K562 (cell line): ENCODE measurements around the gene RNF44. TPM values are rescaled to one million over a fixed set of nuclear protein-coding genes. Genes with fewer than 3 reads are reported as not detected.

Source experiments
- ATAC-seq: fragments of 200-7000 bp; cut with Tn5 transposase; 3 replicates; pipeline ENCODE4 v1.9.1; 2020; ENCODE audit warnings: moderate library complexity
- BruUV-seq: library from RNA; stranded (reverse); fragments of 400-500 nt; replicated peaks from 2 replicates; lab custom pipeline; 2021; lab: Mats Ljungman, UMichigan
- CTCF ChIA-PET: fragments of 300-600 bp; formaldehyde crosslinking; extraction: SDS; loops from one replicate; lab custom pipeline; 2021; ENCODE audit warnings: low intra/inter-chr PET ratio; lab: Yijun Ruan, JAX
- POLR2A ChIA-PET: fragments of 300-600, 350-650 bp; sonication (Branson Sonifier 250); formaldehyde crosslinking; extraction: SDS; loops from one replicate; lab custom pipeline; 2021; ENCODE audit warnings: antibody characterized with exemption, inconsistent platforms; lab: Yijun Ruan, JAX
- DNase-seq, 4 experiments: peaks; one replicate each; pipeline versions ENCODE4 v3.0.0 to v3.0.0-alpha.2; 2011 to 2018; ENCODE audit warnings: low spot score in 3 of 4, mixed read lengths in 3 of 4; ENCODE audit errors: extremely low read depth in 1 of 4
- FAIRE-seq: peaks from 2 replicates; lab custom pipeline; 2011; peaks lifted over from hg19 to GRCh38; lab: Jason Lieb, UNC
- H2AFZ ChIP-seq: 2 replicates; pipeline ENCODE4 v1.6.0; 2011; ENCODE audit warnings: low read depth, low read length, control low read depth, inconsistent platforms
- H3K27ac ChIP-seq: fragments of 200-600 bp; 3 replicates; pipeline ENCODE4 v1.8.0; 2011; ENCODE audit warnings: low read depth, mild to moderate bottlenecking, control low read depth, inconsistent platforms, low read length, moderate library complexity, mixed read lengths; ENCODE audit errors: extremely low read depth
- H3K27me3 ChIP-seq, 2 experiments: fragments of 300-600 bp in 1 of 2; 2 replicates in 1 of 2; 3 replicates in 1 of 2; pipeline versions ENCODE4 v1.6.0 to v1.8.0; 2011; ENCODE audit warnings: inconsistent platforms in 2 of 2, low read length in 2 of 2, mild to moderate bottlenecking in 1 of 2, mixed read lengths in 1 of 2, moderate library complexity in 1 of 2; ENCODE audit not compliant: control insufficient read depth in 2 of 2, insufficient read depth in 2 of 2
- H3K36me3 ChIP-seq: fragments of 300-600 bp; 3 replicates; pipeline ENCODE4 v1.8.0; 2011; ENCODE audit warnings: mild to moderate bottlenecking, low read length, inconsistent platforms; ENCODE audit not compliant: control insufficient read depth, insufficient read depth
- H3K4me1 ChIP-seq, 2 experiments: fragments of 200-600 bp in 1 of 2; replicated peaks in 1 of 2; 2 replicates in 1 of 2; 3 replicates in 1 of 2; pipeline versions ENCODE4 v1.5.1 to v1.8.0; 2011; ENCODE audit warnings: inconsistent platforms in 2 of 2, low read length in 2 of 2, mild to moderate bottlenecking in 1 of 2, mixed read lengths in 1 of 2, moderate library complexity in 1 of 2; ENCODE audit not compliant: control insufficient read depth in 2 of 2, insufficient read depth in 2 of 2
- H3K4me2 ChIP-seq: 2 replicates; pipeline ENCODE4 v1.6.1; 2011; ENCODE audit warnings: low read length, control low read depth, inconsistent platforms, mixed read lengths; ENCODE audit not compliant: insufficient read depth
- H3K4me3 ChIP-seq: fragments of 200-600 bp; sonication (generic), shearing (Covaris generic); 2 replicates; pipeline ENCODE4 v1.5.1; 2016; ENCODE audit warnings: control low read depth, inconsistent platforms
- H3K79me2 ChIP-seq: fragments of 200-600 bp; 3 replicates; pipeline ENCODE4 v1.8.0; 2011; ENCODE audit warnings: low read length, inconsistent platforms; ENCODE audit not compliant: control insufficient read depth, insufficient read depth
- H3K9ac ChIP-seq, 2 experiments: 2 replicates each; pipeline versions ENCODE4 v1.6.0 to v1.6.1; 2011; ENCODE audit warnings: low read depth in 2 of 2, low read length in 2 of 2, control low read depth in 1 of 2, inconsistent platforms in 1 of 2, mild to moderate bottlenecking in 1 of 2, mixed read lengths in 1 of 2; ENCODE audit not compliant: insufficient read depth in 1 of 2
- H3K9me1 ChIP-seq: one replicate; pipeline ENCODE4 v1.6.0; 2011; ENCODE audit warnings: inconsistent platforms, mild to moderate bottlenecking, low read length, moderate library complexity; ENCODE audit not compliant: control insufficient read depth, insufficient read depth
- H3K9me3 ChIP-seq: replicated peaks from 2 replicates; pipeline ENCODE4 v1.5.1; 2011; ENCODE audit warnings: low read depth, low read length, inconsistent platforms; ENCODE audit not compliant: control insufficient read depth, insufficient read depth
- H4K20me1 ChIP-seq: replicated peaks from 2 replicates; pipeline ENCODE4 v1.6.1; 2011; ENCODE audit warnings: low read length, inconsistent platforms, mixed read lengths; ENCODE audit not compliant: control insufficient read depth, insufficient read depth
- ADNP ChIP-seq: fragments of 200-800 bp; sonication (Bioruptor generic); IDR thresholded peaks from 2 replicates; pipeline ENCODE4 v1.6.1; 2016; ENCODE audit warnings: missing genetic modification characterization, missing compliant biosample characterization
- BHLHE40 ChIP-seq: IDR thresholded peaks from 2 replicates; pipeline ENCODE4 v1.6.1; 2011; ENCODE audit warnings: low read length, improper control_type of control experiment
- CREM ChIP-seq: IDR thresholded peaks from 2 replicates; pipeline ENCODE4 v1.6.1; 2014; ENCODE audit warnings: antibody characterized with exemption, low read depth
- DDX20 ChIP-seq: fragments of 450-650 bp; IDR thresholded peaks from 2 replicates; pipeline ENCODE4 v1.6.1; 2016; ENCODE audit warnings: missing genetic modification characterization, low read depth, mild to moderate bottlenecking, missing compliant biosample characterization, moderate library complexity
- EWSR1 ChIP-seq: fragments of 450-650 bp; IDR thresholded peaks from 2 replicates; pipeline ENCODE4 v1.6.1; 2018; ENCODE audit warnings: borderline replicate concordance, mild to moderate bottlenecking, low read depth, moderate library complexity; ENCODE audit not compliant: partially characterized antibody
- NR4A1 ChIP-seq, 2 experiments: fragments of 250-450 bp in 1 of 2; fragments of 450-650 bp in 1 of 2; sonication (Bioruptor Pico) in 1 of 2; IDR thresholded peaks; 2 replicates each; pipeline versions ENCODE4 v1.4.0 to v1.6.1; 2016 to 2020; ENCODE audit warnings: mild to moderate bottlenecking in 2 of 2, missing compliant biosample characterization in 1 of 2, missing genetic modification characterization in 1 of 2, moderate library complexity in 1 of 2
- SMAD2 ChIP-seq: fragments of 150-350 bp; IDR thresholded peaks from 2 replicates; pipeline ENCODE4 v1.6.1; 2014; ENCODE audit warnings: low read depth, mild to moderate bottlenecking, low read length
- STAG1 ChIP-seq: sonication (generic); formaldehyde crosslinking; IDR thresholded peaks from 2 replicates; pipeline ENCODE4 v1.5.0; 2020; ENCODE audit warnings: missing genetic modification reagents, borderline replicate concordance
- ZFP1 ChIP-seq: fragments of 450-650 bp; formaldehyde crosslinking; IDR thresholded peaks from 2 replicates; pipeline ENCODE4 v1.4.0; 2020; ENCODE audit warnings: mild to moderate bottlenecking, mixed read lengths
- ZFX ChIP-seq: sonication (generic); formaldehyde crosslinking; IDR thresholded peaks from 2 replicates; pipeline ENCODE4 v1.8.0; 2022; ENCODE audit warnings: mild to moderate bottlenecking, missing genetic modification reagents, moderate library complexity
- ZNF174 ChIP-seq: fragments of 250-450 bp; sonication (Bioruptor Pico); IDR thresholded peaks from 2 replicates; pipeline ENCODE4 v1.4.0; 2020; ENCODE audit warnings: mild to moderate bottlenecking
- WGBS: fragments of 100-300 bp; shearing (Covaris generic); methylation state at CpG from one replicate; pipeline ENCODE4 v1.1.6; 2016; ENCODE audit warnings: low coverage, mixed read lengths; ENCODE audit not compliant: insufficient coverage; ENCODE audit errors: missing lambda C conversion rate; 5-methylcytosine and 5-hydroxymethylcytosine counted together
- in situ Hi-C: fragments of 300-500 bp; cut with MboI; formaldehyde crosslinking; loops from 4 replicates; pipeline ENCODE4 v1.15.0; 2018; ENCODE audit warnings: inconsistent platforms, mixed read lengths
- intact Hi-C: fragments of 100-400 bp; cut with micrococcal nuclease; formaldehyde crosslinking; loops from 2 replicates; pipeline ENCODE4 v1.14.2; 2022
- polyA plus RNA-seq, 8 experiments: library from polyadenylated mRNA; depleted of rRNA in 4 of 8; stranded (reverse) in 5 of 8; unstranded in 3 of 8; fragments of >200 nt; fragmentation: Nextera tagmentation in 2 of 8; fragmentation: Illumina TruSeq in 1 of 8; extraction: Ambion mirVana in 2 of 8; extraction: Trizol in 1 of 8; gene quantifications; 2 replicates each; pipeline versions ENCODE4 v1.2.1 to v1.2.3, GENCODE V29; 2011 to 2014; ENCODE audit warnings: inconsistent platforms in 1 of 8, missing spikeins in 1 of 8
- total RNA-seq, 7 experiments: library from RNA; depleted of rRNA in 6 of 7; stranded (reverse); fragments of >200 nt in 6 of 7; fragmentation: Illumina TruSeq in 2 of 7; extraction: Trizol in 2 of 7; gene quantifications; 2 replicates each; pipeline versions ENCODE4 v1.2.1 to v1.2.3, GENCODE V29; 2011 to 2021; ENCODE audit warnings: low replicate concordance in 1 of 7
- TF ChIP-seq, protein P1 (sequence below): fragments of 250-450 bp; sonication (Bioruptor Pico); IDR thresholded peaks from 2 replicates; pipeline ENCODE4 v1.4.0; 2020; ENCODE audit warnings: mild to moderate bottlenecking, moderate library complexity, borderline replicate concordance
- TF ChIP-seq, protein P2 (sequence below): fragments of 250-450 bp; sonication (Bioruptor Pico); IDR thresholded peaks from 2 replicates; pipeline ENCODE4 v1.8.0; 2021; ENCODE audit warnings: mild to moderate bottlenecking, moderate library complexity
- TF ChIP-seq, protein P3 (sequence below): sonication (generic); IDR thresholded peaks from 2 replicates; pipeline ENCODE4 v1.6.1; 2016

Gene RNF44
- total and polyA plus RNA-seq, 9 of the 15 experiments (the other 6 are each of a cell fraction or from before 2014, with no cell fraction given), result 1.6 to 82.6 (median 7.4) TPM

DNA sequence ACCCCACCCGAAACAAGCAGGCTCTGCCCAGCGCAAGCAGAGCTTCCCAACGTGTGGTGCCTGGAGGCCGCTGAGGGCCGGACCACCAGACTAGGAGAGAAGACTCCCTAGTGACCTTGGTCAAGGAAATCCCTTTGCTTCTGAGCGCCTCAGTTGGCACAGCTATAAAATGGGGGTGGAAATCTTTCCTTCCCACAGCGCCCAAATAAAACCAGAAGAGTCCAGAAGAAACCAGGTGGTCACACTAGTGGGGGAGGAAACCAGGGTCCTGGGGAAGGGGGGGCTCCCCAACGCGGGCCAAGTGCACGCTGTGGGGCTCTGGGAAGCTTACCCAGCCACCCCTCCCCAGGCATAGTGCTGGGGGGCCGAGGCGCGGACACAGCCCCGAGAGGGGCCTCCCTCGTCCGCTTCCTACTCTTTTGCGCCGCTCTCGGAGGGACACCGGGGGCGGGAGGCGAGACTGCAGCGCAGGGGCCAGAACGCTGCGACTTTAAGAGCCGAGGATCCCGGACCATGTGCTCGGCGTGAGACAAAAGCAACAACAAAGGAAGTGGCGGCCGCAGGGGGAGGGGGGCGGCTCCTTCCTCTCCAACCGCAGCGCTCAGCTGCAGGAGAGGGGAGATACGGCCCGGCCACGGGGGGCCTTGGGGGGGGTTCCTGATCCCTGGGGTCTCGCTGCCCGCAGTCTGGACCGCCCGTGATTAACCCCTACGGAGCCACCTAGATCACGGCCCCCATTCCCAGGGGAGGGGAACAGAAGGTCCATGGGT is 885 bp downstream of the RNF44 start:
- Histone ChIP-seq H3K27me3 (no peaks in the 10 kb centered on the region), H3K4me1 (peaks cover 52 to 56% of the 10 kb centered on the region in 2 experiments), H3K9ac (peak overlapping the region; percentile 95 to 96), H3K27ac (peak overlapping the region; percentile 98), H3K4me3 (peak overlapping the region; percentile 91), H2AFZ (peak overlapping the region; percentile 47; the same call in 1 of the 2 replicates), H4K20me1 (peaks cover 26% of the 10 kb centered on the region; the same call in 1 of the 2 replicates), H3K36me3 (peaks cover 39% of the 10 kb centered on the region; the same call in 2 of the 3 replicates), H3K9me3 (no peaks in the 10 kb centered on the region), H3K79me2 (peaks cover 43% of the 10 kb centered on the region), H3K4me2 (peak overlapping the region; percentile 99), H3K9me1 (peaks cover 4% of the 10 kb centered on the region)
- intact Hi-C loops (loop anchor here (2.0 kb wide), 1 partner anchor 88 kb away; the partner anchor contains the start of gene FAF2), in situ Hi-C loops (no loop called here)
- peak; percentile 39 for ATAC-seq
- FAIRE-seq, result peak; percentile 32
- DNase-seq, result peak; percentile 76 to 87 (median 81)
- CTCF ChIA-PET, result no interaction called here
- TSS peak; percentile 47 for BruUV-seq
- WGBS, result under 1% methylated on average over 32 of the region's 43 CpGs
- POLR2A ChIA-PET, result interaction anchor here (0.6 to 4.8 kb wide), 10 partner anchors 11 to 105 kb away, joined by 3 to 39 read pairs (median 4); no protein-coding TSS in a partner anchor
- TF ChIP-seq SMAD2 (no peak), ZFX (CRISPR knock-in tag) (no peak), EWSR1 (no peak), NR4A1 (CRISPR knock-in tag; IDR thresholded peaks at IDR 0.05) (no peak), NR4A1 (tag; IDR thresholded peaks at IDR 0.05) (no peak), BHLHE40 (peak; percentile 63; the same call in 1 of the 2 replicates), ADNP (tag) (no peak), STAG1 (no peak), ZFP1 (no peak), DDX20 (tag) (no peak), CREM (peak; percentile 6; the same call in 1 of the 2 replicates), ZNF174 (CRISPR knock-in tag) (no peak)
- TF ChIP-seq, protein P1, sequence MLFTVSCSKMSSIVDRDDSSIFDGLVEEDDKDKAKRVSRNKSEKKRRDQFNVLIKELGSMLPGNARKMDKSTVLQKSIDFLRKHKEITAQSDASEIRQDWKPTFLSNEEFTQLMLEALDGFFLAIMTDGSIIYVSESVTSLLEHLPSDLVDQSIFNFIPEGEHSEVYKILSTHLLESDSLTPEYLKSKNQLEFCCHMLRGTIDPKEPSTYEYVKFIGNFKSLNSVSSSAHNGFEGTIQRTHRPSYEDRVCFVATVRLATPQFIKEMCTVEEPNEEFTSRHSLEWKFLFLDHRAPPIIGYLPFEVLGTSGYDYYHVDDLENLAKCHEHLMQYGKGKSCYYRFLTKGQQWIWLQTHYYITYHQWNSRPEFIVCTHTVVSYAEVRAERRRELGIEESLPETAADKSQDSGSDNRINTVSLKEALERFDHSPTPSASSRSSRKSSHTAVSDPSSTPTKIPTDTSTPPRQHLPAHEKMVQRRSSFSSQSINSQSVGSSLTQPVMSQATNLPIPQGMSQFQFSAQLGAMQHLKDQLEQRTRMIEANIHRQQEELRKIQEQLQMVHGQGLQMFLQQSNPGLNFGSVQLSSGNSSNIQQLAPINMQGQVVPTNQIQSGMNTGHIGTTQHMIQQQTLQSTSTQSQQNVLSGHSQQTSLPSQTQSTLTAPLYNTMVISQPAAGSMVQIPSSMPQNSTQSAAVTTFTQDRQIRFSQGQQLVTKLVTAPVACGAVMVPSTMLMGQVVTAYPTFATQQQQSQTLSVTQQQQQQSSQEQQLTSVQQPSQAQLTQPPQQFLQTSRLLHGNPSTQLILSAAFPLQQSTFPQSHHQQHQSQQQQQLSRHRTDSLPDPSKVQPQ (CRISPR knock-in tag), result no peak
- TF ChIP-seq, protein P2, sequence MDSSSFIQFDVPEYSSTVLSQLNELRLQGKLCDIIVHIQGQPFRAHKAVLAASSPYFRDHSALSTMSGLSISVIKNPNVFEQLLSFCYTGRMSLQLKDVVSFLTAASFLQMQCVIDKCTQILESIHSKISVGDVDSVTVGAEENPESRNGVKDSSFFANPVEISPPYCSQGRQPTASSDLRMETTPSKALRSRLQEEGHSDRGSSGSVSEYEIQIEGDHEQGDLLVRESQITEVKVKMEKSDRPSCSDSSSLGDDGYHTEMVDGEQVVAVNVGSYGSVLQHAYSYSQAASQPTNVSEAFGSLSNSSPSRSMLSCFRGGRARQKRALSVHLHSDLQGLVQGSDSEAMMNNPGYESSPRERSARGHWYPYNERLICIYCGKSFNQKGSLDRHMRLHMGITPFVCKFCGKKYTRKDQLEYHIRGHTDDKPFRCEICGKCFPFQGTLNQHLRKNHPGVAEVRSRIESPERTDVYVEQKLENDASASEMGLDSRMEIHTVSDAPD (CRISPR knock-in tag), result no peak
- TF ChIP-seq, protein P3, sequence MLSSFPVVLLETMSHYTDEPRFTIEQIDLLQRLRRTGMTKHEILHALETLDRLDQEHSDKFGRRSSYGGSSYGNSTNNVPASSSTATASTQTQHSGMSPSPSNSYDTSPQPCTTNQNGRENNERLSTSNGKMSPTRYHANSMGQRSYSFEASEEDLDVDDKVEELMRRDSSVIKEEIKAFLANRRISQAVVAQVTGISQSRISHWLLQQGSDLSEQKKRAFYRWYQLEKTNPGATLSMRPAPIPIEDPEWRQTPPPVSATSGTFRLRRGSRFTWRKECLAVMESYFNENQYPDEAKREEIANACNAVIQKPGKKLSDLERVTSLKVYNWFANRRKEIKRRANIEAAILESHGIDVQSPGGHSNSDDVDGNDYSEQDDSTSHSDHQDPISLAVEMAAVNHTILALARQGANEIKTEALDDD, result no peak
